CD4-positive, alpha-beta T cell treated with Interleukin-15 for 1 hour (primary cell): ENCODE measurements around the gene TMEM63B.

Experiments used
- DNase-seq: peaks from one replicate; pipeline ENCODE4 v3.0.0-alpha.2; 2020

The TMEM63B gene

GRCh38 chr6:44145839-44146238 is 18.5 kb downstream of the TMEM63B start:
- no peak for DNase-seq

GRCh38 chr6:44146685-44147084 is 19.3 kb downstream of the TMEM63B start:
- DNase-seq = no peak

- no peak for DNase-seq
Observed at GRCh38 chr6:44147256-44147655, 19.9 kb downstream of the TMEM63B start.

DNA sequence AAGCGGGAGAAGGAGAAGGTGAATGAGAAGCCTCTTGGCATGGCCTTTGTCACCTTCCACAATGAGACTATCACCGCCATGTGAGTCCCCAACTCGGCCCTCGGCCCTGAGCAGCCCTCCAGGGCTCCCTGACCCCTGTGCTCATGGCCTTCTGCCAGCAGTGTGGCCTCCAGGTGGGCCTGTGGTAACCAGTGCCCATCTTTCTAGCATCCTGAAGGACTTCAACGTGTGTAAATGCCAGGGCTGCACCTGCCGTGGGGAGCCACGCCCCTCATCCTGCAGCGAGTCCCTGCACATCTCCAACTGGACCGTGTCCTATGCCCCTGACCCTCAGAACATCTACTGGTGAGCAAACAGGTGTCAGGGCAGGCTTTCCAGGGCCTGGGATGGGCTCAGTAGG is 21.0 kb downstream of the TMEM63B start:
- no peak for DNase-seq

- no peak for DNase-seq
Observed at GRCh38 chr6:44149369-44150012, 22.1 kb downstream of the TMEM63B start.

GRCh38 chr6:44150317-44150917 is 23.1 kb downstream of the TMEM63B start:
- no peak for DNase-seq

GRCh38 chr6:44151348-44152108 is 24.2 kb downstream of the TMEM63B start:
- DNase-seq = peak; percentile 74

- DNase-seq = no peak
Observed at GRCh38 chr6:44152109-44152461, 24.7 kb downstream of the TMEM63B start.

GRCh38 chr6:44152533-44152932 is 25.2 kb downstream of the TMEM63B start:
- DNase-seq = no peak

DNA sequence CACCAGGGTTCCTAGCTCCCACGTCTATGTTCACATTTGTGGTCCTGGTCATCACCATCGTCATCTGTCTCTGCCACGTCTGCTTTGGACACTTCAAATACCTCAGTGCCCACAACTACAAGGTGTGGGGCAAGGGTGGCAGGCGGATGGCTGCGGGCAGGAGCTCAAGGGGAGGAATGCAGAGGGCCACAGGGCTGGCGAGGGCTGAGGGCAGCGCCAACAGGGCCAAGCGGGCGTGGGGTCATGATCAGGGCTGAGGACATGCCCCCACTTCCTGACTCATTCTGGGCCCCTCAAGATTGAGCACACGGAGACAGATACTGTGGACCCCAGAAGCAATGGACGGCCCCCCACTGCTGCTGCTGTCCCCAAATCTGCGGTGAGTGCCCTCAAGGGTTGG is 26.7 kb downstream of the TMEM63B start:
- DNase-seq = no peak

GRCh38 chr6:44156494-44157151 is 29.3 kb downstream of the TMEM63B start:
- no peak for DNase-seq

DNA sequence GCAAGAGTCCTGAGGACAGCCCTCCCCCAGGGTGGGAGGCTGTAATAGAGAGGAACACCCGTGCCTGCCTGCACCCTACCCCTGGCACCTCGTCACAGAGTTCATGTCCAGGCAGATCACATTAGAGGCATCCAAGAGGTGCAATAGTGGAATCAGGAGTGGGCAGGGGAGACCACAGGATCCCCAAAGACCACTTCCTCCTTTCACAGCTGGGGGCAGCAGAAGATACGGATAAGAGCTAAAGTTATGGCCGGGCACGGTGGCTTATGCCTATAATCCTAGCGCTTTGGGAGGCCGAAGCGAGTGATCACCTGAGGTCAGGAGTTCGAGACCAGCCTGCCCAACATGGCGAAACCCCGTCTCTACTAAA is 29.8 kb downstream of the TMEM63B start:
- DNase-seq = no peak

DNA sequence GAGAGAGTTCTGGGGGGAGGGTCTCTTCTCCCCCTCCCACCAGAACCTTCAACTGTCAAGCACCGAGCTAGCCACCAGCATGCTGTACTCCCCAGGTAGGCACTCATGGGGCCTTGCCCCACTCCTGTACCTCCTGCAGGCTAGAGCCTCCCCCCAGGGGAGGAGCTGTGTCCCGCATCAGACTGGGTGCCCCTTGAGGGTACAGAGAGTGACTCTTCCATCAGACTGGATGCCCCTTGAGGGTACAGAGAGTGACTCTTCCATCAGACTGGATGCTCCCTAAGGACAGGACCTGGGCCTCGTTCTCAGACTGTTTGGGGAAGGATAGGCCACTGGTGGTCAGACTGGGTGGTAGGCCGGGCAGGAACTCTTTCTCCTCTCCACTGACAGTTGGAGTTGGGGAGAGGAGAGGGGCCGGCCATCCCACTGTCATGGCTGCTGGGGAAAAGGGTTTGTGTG is 31.4 kb downstream of the TMEM63B start, which contains the start of gene CAPN11:
TSS of gene CAPN11 (plus strand) at position 51 of the 459 bp plus-strand sequence. CDS start at position 80, 29 bp downstream.
- DNase-seq = no peak

GRCh38 chr6:44161997-44162338 is 34.6 kb downstream of the TMEM63B start:
- DNase-seq = no peak

DNA sequence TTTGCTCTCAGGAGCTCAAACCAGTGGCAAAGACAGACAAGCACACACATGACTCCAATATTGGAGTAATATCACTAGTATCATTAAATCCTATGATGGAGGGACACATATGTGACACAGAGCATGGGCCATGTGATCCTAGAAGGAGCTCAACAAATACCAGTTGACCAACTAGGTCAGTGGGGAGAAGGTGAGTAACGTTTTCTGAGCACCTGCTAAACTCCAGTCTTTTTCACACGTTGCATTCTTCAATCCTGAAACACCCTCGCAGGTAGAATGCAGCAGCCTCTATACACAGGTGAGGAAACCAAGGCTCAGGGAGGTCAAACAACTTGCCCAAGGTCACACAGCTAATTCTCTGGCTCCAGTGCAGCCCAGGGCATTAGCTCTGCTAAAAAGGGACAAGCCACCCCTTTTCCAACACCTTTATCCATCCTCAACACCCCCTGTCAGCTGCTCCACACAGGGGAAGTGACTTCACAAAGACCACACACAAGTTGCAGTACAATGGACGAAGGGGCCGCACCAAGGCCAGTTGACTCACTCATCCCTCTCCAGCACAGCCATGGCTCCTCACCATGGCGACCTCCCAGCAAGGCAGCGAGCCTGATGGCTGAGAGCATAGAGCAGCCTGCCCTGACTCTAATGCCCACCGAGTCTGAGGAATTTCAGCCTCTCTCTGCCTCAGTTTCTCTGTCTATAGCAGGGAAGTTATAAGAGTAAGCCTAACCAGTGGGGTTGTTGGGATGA is 35.7 kb downstream of the TMEM63B start:
- no peak for DNase-seq

DNA sequence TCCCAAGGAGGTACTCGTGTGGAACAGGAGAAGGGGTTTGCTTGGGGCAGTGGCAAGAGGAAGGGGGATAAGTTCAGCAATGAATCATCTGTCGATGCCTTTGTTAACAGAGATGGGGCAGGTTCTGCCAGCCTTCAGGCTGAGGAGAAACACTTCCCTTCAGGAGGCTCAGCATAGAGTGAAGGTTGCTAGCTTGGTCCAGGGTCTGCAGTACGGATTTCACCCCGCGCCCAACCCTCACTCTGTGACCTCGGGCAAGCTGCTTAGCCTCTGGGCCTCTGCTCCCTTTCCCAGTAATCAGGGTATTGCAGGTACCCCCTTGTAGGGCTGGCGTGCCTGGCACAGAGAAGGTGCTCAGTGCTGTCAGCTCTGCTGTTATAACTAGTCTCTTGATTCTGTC is 38.8 kb downstream of the TMEM63B start:
- no peak for DNase-seq

DNA sequence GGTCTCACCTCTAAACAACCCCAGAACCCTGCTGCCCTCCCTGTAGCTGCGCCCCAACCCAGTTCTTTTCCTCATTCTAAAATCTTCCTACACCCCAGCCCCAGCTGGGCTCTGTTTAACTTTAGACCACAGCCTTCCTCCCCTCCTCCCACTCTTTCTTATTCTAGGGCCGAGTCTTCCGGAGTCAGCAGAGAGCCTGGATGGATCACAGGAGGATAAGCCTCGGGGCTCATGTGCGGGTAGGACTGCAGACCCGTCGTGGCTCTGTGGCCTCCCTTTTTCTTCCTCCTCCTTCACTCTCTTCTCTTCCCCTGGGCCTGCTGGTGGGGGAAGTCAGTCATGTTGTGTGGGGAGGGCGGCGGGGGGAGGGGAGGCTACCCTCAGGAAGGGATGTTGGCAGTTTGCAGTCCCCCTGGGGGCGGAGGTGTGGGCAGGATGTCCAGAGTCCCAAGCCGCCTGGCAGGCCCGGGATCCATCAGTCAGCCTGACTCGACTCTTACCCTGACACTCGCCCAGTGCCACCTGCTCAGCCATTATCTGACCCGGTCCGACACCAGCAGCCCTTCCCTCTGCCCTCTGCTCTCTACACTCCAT is 39.3 kb downstream of the TMEM63B start:
- DNase-seq = no peak

DNA sequence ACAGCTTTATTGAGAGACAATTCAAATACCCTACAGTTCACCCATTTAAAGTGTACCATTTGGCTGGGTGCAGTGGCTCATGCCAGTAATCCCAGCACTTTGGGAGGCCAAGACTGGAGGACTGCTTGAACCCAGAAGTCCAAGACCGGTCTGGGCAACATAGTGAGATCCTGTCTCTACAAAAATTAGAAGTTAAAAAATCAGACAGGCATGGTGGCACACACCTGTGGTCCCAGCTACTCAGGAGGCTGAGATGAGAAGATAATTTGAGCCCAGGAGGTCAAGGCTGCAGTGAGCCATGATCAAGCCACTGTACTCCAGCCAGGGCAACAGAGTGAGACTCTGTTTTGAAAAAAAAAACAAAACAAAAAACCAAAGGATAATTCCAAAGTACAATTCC is 40.2 kb downstream of the TMEM63B start:
- no peak for DNase-seq

- DNase-seq = no peak
Observed at GRCh38 chr6:44169154-44169553, 41.8 kb downstream of the TMEM63B start.

- DNase-seq = no peak
Observed at GRCh38 chr6:44169886-44170570, 42.7 kb downstream of the TMEM63B start.

- DNase-seq = no peak
Observed at GRCh38 chr6:44171899-44172546, 44.7 kb downstream of the TMEM63B start.
